HT-29 (cell line): ENCODE measurements around the gene FAM131C. TPM values are rescaled to one million over a fixed set of nuclear protein-coding genes. Genes with fewer than 3 reads are reported as not detected.
A peak's percentile ranks its signal among the peaks of the same experiment; 100 is the strongest.

Experiments used
- DNase-seq: peaks from one replicate; pipeline ENCODE4 v3.0.0-alpha.2; 2015; ENCODE audit warnings: low spot score
- total RNA-seq: library from RNA; depleted of rRNA; stranded (reverse); fragments of >200 nt; shearing (Covaris generic); gene quantifications from 2 replicates; pipeline ENCODE4 v1.2.3, GENCODE V29; 2014

The FAM131C gene
- total RNA-seq, 1 experiment from 2014 or later: 0.43 TPM

GRCh38 chr1:16101623-16102022 lies 28.2 kb upstream of the FAM131C start:
- DNase-seq: no peak

- no peak for DNase-seq
These were observed 26.0 kb upstream of the FAM131C start for GRCh38 chr1:16099412-16099811.

GRCh38 chr1:16095447-16095846 lies 22.0 kb upstream of the FAM131C start:
- DNase-seq: no peak

GRCh38 chr1:16094453-16095158 lies 21.2 kb upstream of the FAM131C start:
- no peak for DNase-seq

GRCh38 chr1:16093611-16094010 lies 20.2 kb upstream of the FAM131C start:
- no peak for DNase-seq

GRCh38 chr1:16092923-16093511 lies 19.6 kb upstream of the FAM131C start:
- no peak for DNase-seq

- no peak for DNase-seq
These were observed 18.9 kb upstream of the FAM131C start for GRCh38 chr1:16092097-16092922.

- DNase-seq: peak; percentile 31
These were observed 17.8 kb upstream of the FAM131C start for GRCh38 chr1:16091296-16091695.

GRCh38 chr1:16090076-16090826 lies 16.8 kb upstream of the FAM131C start:
- no peak for DNase-seq

- peak; percentile 82 for DNase-seq
These were observed 15.5 kb upstream of the FAM131C start for GRCh38 chr1:16088996-16089395.

- peak; percentile 72 for DNase-seq
These were observed 15.0 kb upstream of the FAM131C start for GRCh38 chr1:16088351-16088911.

- no peak for DNase-seq
These were observed 14.3 kb upstream of the FAM131C start for GRCh38 chr1:16087733-16088132.

GRCh38 chr1:16085522-16085921 lies 12.1 kb upstream of the FAM131C start:
- DNase-seq: no peak

- no peak for DNase-seq
These were observed 10.0 kb upstream of the FAM131C start for GRCh38 chr1:16083486-16083885.

- DNase-seq: peak; percentile 93
These were observed 9.0 kb upstream of the FAM131C start for GRCh38 chr1:16082283-16083038.

GRCh38 chr1:16081636-16082035 lies 8.2 kb upstream of the FAM131C start:
- no peak for DNase-seq

GRCh38 chr1:16080422-16081150 lies 7.1 kb upstream of the FAM131C start:
- DNase-seq: no peak

GRCh38 chr1:16078925-16079656 lies 5.6 kb upstream of the FAM131C start:
- DNase-seq: peak; percentile 89
